OCI-LY3 (cell line): ENCODE data around the gene RGR.

ENCODE experiments used
- CTCF ChIP-seq: fragments of 200-600, 300-600 bp; sonication (generic); IDR thresholded peaks from 2 replicates; pipeline ENCODE4 v1.5.1; 2014; ENCODE audit warnings: antibody characterized with exemption, low read length, low read depth
- EZH2phosphoT487 ChIP-seq: fragments of 200-600 bp; shearing (Covaris generic); IDR thresholded peaks from 2 replicates; pipeline ENCODE4 v1.6.1; 2018; ENCODE audit warnings: antibody characterized with exemption, mixed run types, low read depth

DNA sequence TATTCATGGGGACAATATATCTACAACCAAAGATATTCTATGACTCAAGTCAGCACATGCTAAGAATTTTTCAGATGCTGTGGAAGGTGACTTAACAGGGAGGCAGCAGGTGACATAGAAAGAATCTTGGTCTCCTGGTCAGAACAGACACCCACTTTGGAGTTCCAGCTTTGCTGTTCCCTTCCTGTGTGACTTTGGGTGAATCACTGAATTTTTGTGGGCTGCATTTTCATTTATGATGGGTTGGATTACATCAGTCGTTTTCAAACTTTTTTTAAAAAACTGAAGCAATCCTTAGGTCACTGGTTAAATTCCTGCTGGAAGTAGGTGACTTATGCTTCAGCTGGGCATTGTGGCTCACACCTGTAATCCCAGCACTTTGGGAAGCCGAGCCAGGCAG lies 24.9 kb downstream of the RGR start:
- TF ChIP-seq CTCF (no peak), EZH2phosphoT487 (no peak)
